Measurements from ENCODE around the gene ZNF317. TPM values are rescaled to one million over a fixed set of nuclear protein-coding genes. Genes with fewer than 3 reads are reported as not detected.

The ZNF317 gene
- total and polyA plus RNA-seq, 4 donors, result 7.8 to 11.6 (median 10.5) TPM

DNA sequence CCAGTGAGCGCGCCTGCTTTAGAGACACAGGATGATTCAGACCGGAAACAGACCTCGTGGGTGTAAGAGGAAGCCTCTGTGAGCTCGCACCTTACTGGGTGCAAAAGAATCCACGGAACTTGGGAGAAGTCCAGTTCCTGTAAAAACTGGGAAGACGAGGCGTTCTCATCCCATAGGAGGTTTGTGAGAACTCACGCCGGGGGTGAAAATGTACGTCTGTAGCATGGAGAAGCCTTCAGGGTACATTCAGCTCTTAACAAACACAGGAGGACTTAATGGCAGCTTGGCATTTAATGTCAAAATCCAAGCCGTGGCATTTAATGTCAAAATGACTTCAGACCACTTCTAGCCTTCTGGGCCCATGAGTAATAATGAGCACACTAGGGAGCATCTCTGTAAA is 21.2 kb downstream of the ZNF317 start:
- WGBS, result 98% methylated on average over 12 of the region's 12 CpGs
- H3K36me3 ChIP-seq (ENCODE audit: control insufficient read depth in 4 of 4, insufficient read depth in 3 of 4, low read depth in 1 of 4, low read length in 3 of 4), result peaks cover 37 to 78% (median 73%) of the 10 kb centered on the region in 4 donors
- no peak for TF ChIP-seq HNF4A (conservative IDR thresholded peaks at IDR 0.05)
- TF ChIP-seq, protein P1, sequence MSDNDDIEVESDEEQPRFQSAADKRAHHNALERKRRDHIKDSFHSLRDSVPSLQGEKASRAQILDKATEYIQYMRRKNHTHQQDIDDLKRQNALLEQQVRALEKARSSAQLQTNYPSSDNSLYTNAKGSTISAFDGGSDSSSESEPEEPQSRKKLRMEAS (IDR thresholded peaks at IDR 0.05), result no peak
- TF ChIP-seq, protein P2, sequence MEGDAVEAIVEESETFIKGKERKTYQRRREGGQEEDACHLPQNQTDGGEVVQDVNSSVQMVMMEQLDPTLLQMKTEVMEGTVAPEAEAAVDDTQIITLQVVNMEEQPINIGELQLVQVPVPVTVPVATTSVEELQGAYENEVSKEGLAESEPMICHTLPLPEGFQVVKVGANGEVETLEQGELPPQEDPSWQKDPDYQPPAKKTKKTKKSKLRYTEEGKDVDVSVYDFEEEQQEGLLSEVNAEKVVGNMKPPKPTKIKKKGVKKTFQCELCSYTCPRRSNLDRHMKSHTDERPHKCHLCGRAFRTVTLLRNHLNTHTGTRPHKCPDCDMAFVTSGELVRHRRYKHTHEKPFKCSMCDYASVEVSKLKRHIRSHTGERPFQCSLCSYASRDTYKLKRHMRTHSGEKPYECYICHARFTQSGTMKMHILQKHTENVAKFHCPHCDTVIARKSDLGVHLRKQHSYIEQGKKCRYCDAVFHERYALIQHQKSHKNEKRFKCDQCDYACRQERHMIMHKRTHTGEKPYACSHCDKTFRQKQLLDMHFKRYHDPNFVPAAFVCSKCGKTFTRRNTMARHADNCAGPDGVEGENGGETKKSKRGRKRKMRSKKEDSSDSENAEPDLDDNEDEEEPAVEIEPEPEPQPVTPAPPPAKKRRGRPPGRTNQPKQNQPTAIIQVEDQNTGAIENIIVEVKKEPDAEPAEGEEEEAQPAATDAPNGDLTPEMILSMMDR (IDR thresholded peaks at IDR 0.05; ENCODE audit: low read depth, low read length, missing input control), result no peak
- TF ChIP-seq FOXA2 (IDR thresholded peaks at IDR 0.05), result no peak
- no peak for TF ChIP-seq RAD21 (IDR thresholded peaks at IDR 0.05)
- TF ChIP-seq HNF4G (IDR thresholded peaks at IDR 0.05), result no peak
- TF ChIP-seq FOXA1 (IDR thresholded peaks at IDR 0.05), result no peak
- no peak for TF ChIP-seq JUND (IDR thresholded peaks at IDR 0.05)
- TF ChIP-seq, protein P3, sequence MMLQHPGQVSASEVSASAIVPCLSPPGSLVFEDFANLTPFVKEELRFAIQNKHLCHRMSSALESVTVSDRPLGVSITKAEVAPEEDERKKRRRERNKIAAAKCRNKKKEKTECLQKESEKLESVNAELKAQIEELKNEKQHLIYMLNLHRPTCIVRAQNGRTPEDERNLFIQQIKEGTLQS (IDR thresholded peaks at IDR 0.05), result no peak
- H3K9ac ChIP-seq (ENCODE audit: low read depth in 1 of 2, low read length in 2 of 2), result no peak overlapping the region
- no peak for DNase-seq (ENCODE audit: low spot score)
- H3K27ac ChIP-seq (ENCODE audit: low read depth in 1 of 2, low read length in 2 of 2), result no peak overlapping the region
- no peaks in the 10 kb centered on the region for H3K4me1 ChIP-seq (ENCODE audit: control insufficient read depth in 4 of 4, insufficient read depth in 4 of 4, low read length in 3 of 4)
- peaks cover 24 to 45% (median 37%) of the 10 kb centered on the region in 4 donors for H3K9me3 ChIP-seq (ENCODE audit: control insufficient read depth in 4 of 4, low read length in 3 of 4)
- no peaks in the 10 kb centered on the region for H3K27me3 ChIP-seq (ENCODE audit: control insufficient read depth in 4 of 4, insufficient read depth in 4 of 4, low read length in 3 of 4)
- H3K4me3 ChIP-seq (ENCODE audit: low read depth in 1 of 3, low read length in 3 of 3), result peak overlapping the region in 2 of 3 donors; percentile 38 to 73

DNA sequence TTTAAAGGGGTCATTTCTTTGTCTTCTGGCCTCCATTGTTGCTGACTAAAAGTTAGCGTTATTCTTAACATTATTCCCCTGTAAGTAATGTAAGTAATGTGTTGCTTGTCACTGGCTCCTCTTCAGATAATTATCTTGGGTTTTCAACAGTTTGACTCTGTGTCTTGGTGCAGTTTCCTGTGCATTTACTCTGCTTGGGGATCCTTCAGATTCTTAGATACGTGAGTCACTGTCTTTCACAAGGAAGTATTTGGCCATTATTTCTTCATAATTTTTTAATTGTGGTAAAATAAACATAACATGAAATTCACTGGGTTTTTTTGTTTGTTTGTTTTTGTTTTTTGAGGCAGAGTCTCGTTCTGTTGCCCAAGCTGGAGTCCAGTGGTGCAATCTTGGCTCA is 25.1 kb downstream of the ZNF317 start:
- no peak overlapping the region for H3K27ac ChIP-seq (ENCODE audit: low read depth in 1 of 2, low read length in 2 of 2)
- H3K4me3 ChIP-seq (ENCODE audit: low read depth in 1 of 3, low read length in 3 of 3), result no peak overlapping the region
- peaks cover 16 to 19% (median 18%) of the 10 kb centered on the region in 4 donors for H3K9me3 ChIP-seq (ENCODE audit: control insufficient read depth in 4 of 4, low read length in 3 of 4)
- DNase-seq (ENCODE audit: low spot score), result no peak
- no peaks in the 10 kb centered on the region for H3K4me1 ChIP-seq (ENCODE audit: control insufficient read depth in 4 of 4, insufficient read depth in 4 of 4, low read length in 3 of 4)
- no peaks in the 10 kb centered on the region for H3K27me3 ChIP-seq (ENCODE audit: control insufficient read depth in 4 of 4, insufficient read depth in 4 of 4, low read length in 3 of 4)
- H3K9ac ChIP-seq (ENCODE audit: low read depth in 1 of 2, low read length in 2 of 2), result no peak overlapping the region
- no peak for TF ChIP-seq EGR1 (IDR thresholded peaks at IDR 0.05; ENCODE audit: low read depth in 2 of 2)
- TF ChIP-seq RXRA (IDR thresholded peaks at IDR 0.05), result no peak
- TF ChIP-seq, protein P4, sequence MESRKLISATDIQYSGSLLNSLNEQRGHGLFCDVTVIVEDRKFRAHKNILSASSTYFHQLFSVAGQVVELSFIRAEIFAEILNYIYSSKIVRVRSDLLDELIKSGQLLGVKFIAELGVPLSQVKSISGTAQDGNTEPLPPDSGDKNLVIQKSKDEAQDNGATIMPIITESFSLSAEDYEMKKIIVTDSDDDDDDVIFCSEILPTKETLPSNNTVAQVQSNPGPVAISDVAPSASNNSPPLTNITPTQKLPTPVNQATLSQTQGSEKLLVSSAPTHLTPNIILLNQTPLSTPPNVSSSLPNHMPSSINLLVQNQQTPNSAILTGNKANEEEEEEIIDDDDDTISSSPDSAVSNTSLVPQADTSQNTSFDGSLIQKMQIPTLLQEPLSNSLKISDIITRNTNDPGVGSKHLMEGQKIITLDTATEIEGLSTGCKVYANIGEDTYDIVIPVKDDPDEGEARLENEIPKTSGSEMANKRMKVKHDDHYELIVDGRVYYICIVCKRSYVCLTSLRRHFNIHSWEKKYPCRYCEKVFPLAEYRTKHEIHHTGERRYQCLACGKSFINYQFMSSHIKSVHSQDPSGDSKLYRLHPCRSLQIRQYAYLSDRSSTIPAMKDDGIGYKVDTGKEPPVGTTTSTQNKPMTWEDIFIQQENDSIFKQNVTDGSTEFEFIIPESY (IDR thresholded peaks at IDR 0.05), result no peak
- TF ChIP-seq TAF1 (conservative IDR thresholded peaks at IDR 0.05), result no peak
- TF ChIP-seq HNF4G (IDR thresholded peaks at IDR 0.05), result no peak
- TF ChIP-seq SP1 (IDR thresholded peaks at IDR 0.05), result no peak
- TF ChIP-seq GABPA (IDR thresholded peaks at IDR 0.05 in 1 of 2, conservative IDR thresholded peaks at IDR 0.05 in 1 of 2), result no peak
- TF ChIP-seq, protein P5, sequence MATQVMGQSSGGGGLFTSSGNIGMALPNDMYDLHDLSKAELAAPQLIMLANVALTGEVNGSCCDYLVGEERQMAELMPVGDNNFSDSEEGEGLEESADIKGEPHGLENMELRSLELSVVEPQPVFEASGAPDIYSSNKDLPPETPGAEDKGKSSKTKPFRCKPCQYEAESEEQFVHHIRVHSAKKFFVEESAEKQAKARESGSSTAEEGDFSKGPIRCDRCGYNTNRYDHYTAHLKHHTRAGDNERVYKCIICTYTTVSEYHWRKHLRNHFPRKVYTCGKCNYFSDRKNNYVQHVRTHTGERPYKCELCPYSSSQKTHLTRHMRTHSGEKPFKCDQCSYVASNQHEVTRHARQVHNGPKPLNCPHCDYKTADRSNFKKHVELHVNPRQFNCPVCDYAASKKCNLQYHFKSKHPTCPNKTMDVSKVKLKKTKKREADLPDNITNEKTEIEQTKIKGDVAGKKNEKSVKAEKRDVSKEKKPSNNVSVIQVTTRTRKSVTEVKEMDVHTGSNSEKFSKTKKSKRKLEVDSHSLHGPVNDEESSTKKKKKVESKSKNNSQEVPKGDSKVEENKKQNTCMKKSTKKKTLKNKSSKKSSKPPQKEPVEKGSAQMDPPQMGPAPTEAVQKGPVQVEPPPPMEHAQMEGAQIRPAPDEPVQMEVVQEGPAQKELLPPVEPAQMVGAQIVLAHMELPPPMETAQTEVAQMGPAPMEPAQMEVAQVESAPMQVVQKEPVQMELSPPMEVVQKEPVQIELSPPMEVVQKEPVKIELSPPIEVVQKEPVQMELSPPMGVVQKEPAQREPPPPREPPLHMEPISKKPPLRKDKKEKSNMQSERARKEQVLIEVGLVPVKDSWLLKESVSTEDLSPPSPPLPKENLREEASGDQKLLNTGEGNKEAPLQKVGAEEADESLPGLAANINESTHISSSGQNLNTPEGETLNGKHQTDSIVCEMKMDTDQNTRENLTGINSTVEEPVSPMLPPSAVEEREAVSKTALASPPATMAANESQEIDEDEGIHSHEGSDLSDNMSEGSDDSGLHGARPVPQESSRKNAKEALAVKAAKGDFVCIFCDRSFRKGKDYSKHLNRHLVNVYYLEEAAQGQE (IDR thresholded peaks at IDR 0.05), result no peak
- TF ChIP-seq, protein P2 (IDR thresholded peaks at IDR 0.05; ENCODE audit: low read depth, low read length, missing input control), result no peak
- TF ChIP-seq RAD21 (IDR thresholded peaks at IDR 0.05), result no peak
- H3K36me3 ChIP-seq (ENCODE audit: control insufficient read depth in 4 of 4, insufficient read depth in 3 of 4, low read depth in 1 of 4, low read length in 3 of 4), result peaks cover 15 to 43% (median 36%) of the 10 kb centered on the region in 4 donors
- 96% methylated on average over 3 of the region's 3 CpGs for WGBS
